Esophagus squamous epithelium (tissue), 5 donors: ENCODE measurements around the gene CNPY3. TPM values are rescaled to one million over a fixed set of nuclear protein-coding genes. Genes with fewer than 3 reads are reported as not detected.

ENCODE experiments used
- DNase-seq: peaks from one replicate; lab custom pipeline; 2025; lab: John Stamatoyannopoulos, UW
- H3K27ac ChIP-seq, 4 donors: fragments of 200-600 bp; sonication (generic); one replicate each; pipeline ENCODE4 v1.5.1; 2016 to 2019; ENCODE audit warnings: mild to moderate bottlenecking in 1 of 4
- H3K27me3 ChIP-seq, 4 donors: fragments of 200-600 bp; sonication (generic); 1 replicate in 3 of 4; 2 replicates in 1 of 4; pipeline versions ENCODE4 v1.5.1 to v1.6.0; 2017 to 2021; ENCODE audit warnings: antibody characterized with exemption in 1 of 4
- H3K36me3 ChIP-seq, 3 donors: fragments of 200-600 bp; sonication (generic); one replicate each; pipeline ENCODE4 v1.5.1; 2016 to 2019
- H3K4me1 ChIP-seq, 3 donors: fragments of 200-600 bp; sonication (generic); one replicate each; pipeline ENCODE4 v1.5.1; 2017 to 2019
- H3K4me3 ChIP-seq, 4 donors: fragments of 200-600 bp; sonication (generic); 1 replicate in 3 of 4; 2 replicates in 1 of 4; pipeline ENCODE4 v1.5.1; 2016 to 2019; ENCODE audit warnings: mild to moderate bottlenecking in 2 of 4, moderate library complexity in 1 of 4
- H3K9me3 ChIP-seq, 3 donors: fragments of 200-600 bp; sonication (generic); one replicate each; pipeline ENCODE4 v1.5.1; 2016 to 2019
- POLR2A ChIP-seq, 4 donors: fragments of 450-650 bp; IDR thresholded peaks; one replicate each; pipeline ENCODE4 v1.6.1; 2017; ENCODE audit warnings: antibody characterized with exemption in 4 of 4, mild to moderate bottlenecking in 4 of 4, moderate library complexity in 3 of 4
- WGBS, 2 donors: methylation state at CpG; one replicate each; pipeline ENCODE4 v1.1.5; 2018; 5-methylcytosine and 5-hydroxymethylcytosine counted together
- intact Hi-C: fragments of 100-400 bp; cut with DNase I; formaldehyde crosslinking; loops from one replicate; pipeline ENCODE4 v1.15.0; 2022
- total RNA-seq, 4 donors: library from RNA; depleted of rRNA; stranded (reverse); fragments of >200 nt; gene quantifications; one replicate each; pipeline ENCODE4 v1.1.0, GENCODE V29; 2016
- TF ChIP-seq, protein P1 (sequence below), 6 experiments: fragments of 450-650 bp in 4 of 6; fragments of 200-600 bp in 2 of 6; sonication (generic) in 2 of 6; IDR thresholded peaks; one replicate each; pipeline ENCODE4 v1.5.1; 2016 to 2019; ENCODE audit warnings: antibody characterized with exemption in 6 of 6, mild to moderate bottlenecking in 4 of 6, moderate library complexity in 4 of 6
- donor health status: DM: yes; HTN: yes; CAD: no.

The CNPY3 gene
- total RNA-seq, 4 donors from 2014 or later = 10.3 to 24.6 (median 17.7) TPM

DNA sequence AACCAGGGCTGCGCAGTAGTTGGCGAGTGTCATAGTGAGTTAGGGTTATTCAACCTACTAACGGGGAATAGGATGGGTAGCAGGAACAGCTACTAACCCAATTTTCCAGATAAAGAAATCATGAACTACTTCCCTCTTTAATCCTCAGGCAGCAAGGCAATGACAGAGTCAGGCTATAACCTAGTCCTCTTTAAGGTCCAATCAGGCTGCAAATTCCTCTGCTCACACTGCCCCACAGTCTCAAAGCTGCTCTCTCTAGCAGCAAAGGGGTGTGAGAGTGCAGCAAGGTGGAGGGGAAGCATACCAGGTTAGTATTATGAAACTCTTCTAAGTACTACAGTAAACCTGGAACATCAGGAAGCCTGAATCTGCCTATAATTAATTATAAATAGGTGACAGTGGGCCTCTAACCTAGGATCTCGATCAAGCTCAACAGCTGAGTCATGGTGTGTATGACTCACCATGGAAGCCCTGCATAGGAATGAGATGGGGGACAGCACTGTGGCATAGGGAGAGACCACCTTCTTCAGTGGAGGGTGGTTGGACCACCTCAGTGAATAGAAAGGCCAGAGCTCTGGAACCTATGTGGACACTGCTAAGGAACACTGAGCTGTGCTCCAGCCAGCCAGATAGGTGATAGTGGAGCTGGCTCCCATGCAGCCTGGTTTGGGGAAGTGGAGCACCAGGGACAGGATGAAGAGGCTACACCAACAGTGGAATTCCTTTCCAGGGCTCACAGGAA lies 41.8 kb downstream of the CNPY3 start:
- H3K36me3 ChIP-seq = peaks cover 0 to 39% (median 22%) of the 10 kb centered on the region in 3 donors
- WGBS, 2 donors = 69 to 72% methylated on average over 4 of the region's 4 CpGs

DNA sequence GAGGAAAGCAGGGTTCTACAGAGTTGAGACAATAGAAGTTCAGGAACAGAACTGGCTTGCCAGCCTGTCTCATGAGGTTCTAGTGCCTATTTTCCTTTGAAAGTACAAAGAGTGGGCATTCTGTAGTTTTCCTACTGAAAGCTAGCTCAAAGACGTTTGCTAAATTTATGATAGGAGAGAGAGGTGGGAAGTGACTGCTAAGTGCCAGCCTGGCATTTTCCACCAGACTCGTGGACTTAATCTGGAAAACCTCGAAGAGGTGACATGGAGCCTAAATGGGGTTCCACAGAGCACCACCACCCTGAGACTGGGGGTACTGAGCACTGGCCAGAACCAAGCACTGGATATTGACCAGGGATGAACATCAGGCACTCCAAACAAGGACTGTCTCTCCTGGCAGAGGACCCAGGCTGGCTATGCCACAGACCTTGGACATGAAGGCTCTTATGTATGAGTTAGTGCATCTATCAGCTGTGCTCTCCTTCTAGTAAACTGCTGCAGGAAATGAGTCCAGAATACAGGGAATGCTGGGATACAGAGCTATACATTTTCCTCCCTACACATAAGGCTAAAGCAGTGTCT lies 42.6 kb downstream of the CNPY3 start:
- peaks cover 4 to 22% (median 8%) of the 10 kb centered on the region in 3 donors for H3K4me1 ChIP-seq
- no peak for DNase-seq
- H3K9me3 ChIP-seq = no peaks in the 10 kb centered on the region
- no peak overlapping the region for H3K27ac ChIP-seq
- 65 to 84% methylated on average over 3 of the region's 3 CpGs for WGBS, 2 donors
- intact Hi-C loops = no loop called here
- H3K4me3 ChIP-seq = no peak overlapping the region
- H3K27me3 ChIP-seq = no peaks in the 10 kb centered on the region
- peaks cover 0 to 32% (median 17%) of the 10 kb centered on the region in 3 donors for H3K36me3 ChIP-seq
- TF ChIP-seq POLR2A (IDR thresholded peaks at IDR 0.05) = no peak
- TF ChIP-seq, protein P1, sequence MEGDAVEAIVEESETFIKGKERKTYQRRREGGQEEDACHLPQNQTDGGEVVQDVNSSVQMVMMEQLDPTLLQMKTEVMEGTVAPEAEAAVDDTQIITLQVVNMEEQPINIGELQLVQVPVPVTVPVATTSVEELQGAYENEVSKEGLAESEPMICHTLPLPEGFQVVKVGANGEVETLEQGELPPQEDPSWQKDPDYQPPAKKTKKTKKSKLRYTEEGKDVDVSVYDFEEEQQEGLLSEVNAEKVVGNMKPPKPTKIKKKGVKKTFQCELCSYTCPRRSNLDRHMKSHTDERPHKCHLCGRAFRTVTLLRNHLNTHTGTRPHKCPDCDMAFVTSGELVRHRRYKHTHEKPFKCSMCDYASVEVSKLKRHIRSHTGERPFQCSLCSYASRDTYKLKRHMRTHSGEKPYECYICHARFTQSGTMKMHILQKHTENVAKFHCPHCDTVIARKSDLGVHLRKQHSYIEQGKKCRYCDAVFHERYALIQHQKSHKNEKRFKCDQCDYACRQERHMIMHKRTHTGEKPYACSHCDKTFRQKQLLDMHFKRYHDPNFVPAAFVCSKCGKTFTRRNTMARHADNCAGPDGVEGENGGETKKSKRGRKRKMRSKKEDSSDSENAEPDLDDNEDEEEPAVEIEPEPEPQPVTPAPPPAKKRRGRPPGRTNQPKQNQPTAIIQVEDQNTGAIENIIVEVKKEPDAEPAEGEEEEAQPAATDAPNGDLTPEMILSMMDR (IDR thresholded peaks at IDR 0.05) = no peak

More for the DNA sequence above, 41.8 kb downstream of the CNPY3 start:
- peaks cover 4 to 14% (median 7%) of the 10 kb centered on the region in 3 donors for H3K4me1 ChIP-seq
- H3K9me3 ChIP-seq = no peaks in the 10 kb centered on the region
- no peak overlapping the region for H3K27ac ChIP-seq
- no peak overlapping the region for H3K4me3 ChIP-seq
- H3K27me3 ChIP-seq = no peaks in the 10 kb centered on the region
- TF ChIP-seq, protein P1 (IDR thresholded peaks at IDR 0.05) = no peak
- no peak for TF ChIP-seq POLR2A (IDR thresholded peaks at IDR 0.05)
- no peak for DNase-seq
- intact Hi-C loops = no loop called here

DNA sequence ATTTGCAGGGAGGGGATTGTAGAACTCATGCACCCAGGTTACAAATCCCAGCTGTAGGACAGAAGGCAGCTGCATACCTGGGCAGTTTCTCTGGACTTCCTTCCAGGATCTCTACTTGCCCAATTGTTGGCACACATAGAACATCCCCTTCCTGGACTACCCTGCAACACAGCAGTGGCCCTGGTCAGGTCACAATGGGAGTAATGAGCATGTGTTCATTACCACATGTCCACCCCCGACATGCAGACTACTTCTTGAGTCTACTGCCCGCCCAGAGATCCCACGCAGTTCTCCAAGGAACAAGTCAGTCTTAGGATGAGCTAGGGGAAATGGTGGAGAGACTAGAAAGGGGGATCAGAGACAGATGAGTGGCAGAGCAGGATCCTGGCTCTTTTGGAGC lies 44.6 kb downstream of the CNPY3 start:
- TF ChIP-seq, protein P1 (IDR thresholded peaks at IDR 0.05) = no peak
- TF ChIP-seq POLR2A (IDR thresholded peaks at IDR 0.05) = no peak

DNA sequence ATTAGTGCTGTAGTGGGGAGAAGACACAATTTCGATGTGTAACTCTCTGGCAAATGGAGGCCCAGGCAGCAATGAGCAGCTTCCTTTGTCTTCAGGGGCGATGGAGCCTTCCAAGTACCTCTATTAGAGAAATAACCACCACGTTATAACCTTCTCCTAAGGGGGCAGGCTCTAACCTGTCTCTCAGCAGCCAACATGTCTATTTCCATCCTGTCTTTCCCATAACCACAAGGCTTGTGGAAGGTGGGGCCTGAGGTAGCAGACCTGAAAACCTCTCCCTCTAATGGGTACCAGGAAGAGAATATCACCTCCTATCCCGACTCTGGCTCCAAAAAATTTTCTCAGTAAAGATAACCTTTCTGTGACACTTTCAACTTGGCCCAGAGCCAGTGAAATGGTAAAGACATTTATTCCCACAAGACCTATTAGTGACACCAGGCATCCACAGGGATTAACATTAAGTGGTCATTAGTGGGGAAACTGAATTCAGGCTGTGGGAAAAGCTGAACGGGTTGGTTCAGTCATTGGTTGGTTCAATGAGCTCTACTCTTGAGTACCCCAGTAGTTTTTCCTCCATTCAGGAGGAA lies 45.7 kb downstream of the CNPY3 start:
- Histone ChIP-seq H3K36me3 (peaks cover 0 to 4% (median 4%) of the 10 kb centered on the region in 3 donors), H3K27ac (no peak overlapping the region), H3K27me3 (no peaks in the 10 kb centered on the region), H3K4me1 (peaks cover 20 to 47% (median 24%) of the 10 kb centered on the region in 3 donors), H3K4me3 (no peak overlapping the region), H3K9me3 (no peaks in the 10 kb centered on the region)
- intact Hi-C loops = no loop called here
- no peak for TF ChIP-seq POLR2A (IDR thresholded peaks at IDR 0.05)
- TF ChIP-seq, protein P1 (IDR thresholded peaks at IDR 0.05) = no peak
- no peak for DNase-seq
- 46% methylated on average over 5 of the region's 5 CpGs for whole genome bisulfite sequencing, 2 donors

More for the DNA sequence above, 44.6 kb downstream of the CNPY3 start:
- no peak overlapping the region for H3K4me3 ChIP-seq
- WGBS, 2 donors = 83 to 89% methylated on average over 1 to 3 of the region's 3 CpGs
- no peaks in the 10 kb centered on the region for H3K27me3 ChIP-seq
- H3K4me1 ChIP-seq = peaks cover 13 to 39% (median 20%) of the 10 kb centered on the region in 3 donors
- intact Hi-C loops = no loop called here
- H3K27ac ChIP-seq = no peak overlapping the region
- H3K36me3 ChIP-seq = peaks cover 0 to 11% (median 9%) of the 10 kb centered on the region in 3 donors
- DNase-seq = no peak
- no peaks in the 10 kb centered on the region for H3K9me3 ChIP-seq

DNA sequence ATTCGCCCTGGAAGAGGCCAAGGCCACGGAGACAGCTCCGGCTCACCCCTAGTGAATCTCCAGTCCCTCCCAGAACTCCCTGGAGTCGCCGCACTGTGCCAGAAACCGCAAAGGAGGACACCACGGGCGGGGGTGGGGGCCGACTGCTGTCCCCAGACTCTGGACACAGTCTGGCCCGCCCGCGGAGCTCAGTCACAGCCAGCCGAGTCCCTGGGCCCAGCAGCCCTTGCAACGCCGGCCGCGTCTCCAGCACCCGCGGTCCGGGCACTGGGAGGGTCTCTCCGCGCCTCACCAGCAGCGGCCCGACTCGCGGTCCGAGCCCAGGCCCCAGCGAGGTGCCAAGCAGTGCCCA lies 49.2 kb downstream of the CNPY3 start:
- TF ChIP-seq, protein P1 (IDR thresholded peaks at IDR 0.05) = no peak
- TF ChIP-seq POLR2A (IDR thresholded peaks at IDR 0.05) = no peak
- no peaks in the 10 kb centered on the region for H3K27me3 ChIP-seq
- DNase-seq = no peak
- H3K9me3 ChIP-seq = no peaks in the 10 kb centered on the region
- H3K36me3 ChIP-seq = peaks cover 0 to 4% (median 4%) of the 10 kb centered on the region in 3 donors
- H3K27ac ChIP-seq = peak overlapping the region; percentile 91 to 95 (median 94)
- intact Hi-C loops = no loop called here
- peak overlapping the region; percentile 70 to 96 (median 90) for H3K4me3 ChIP-seq
- 5% methylated on average over 4 of the region's 28 CpGs; no CpG with 5 or more reads in 1 of the 2 donors for WGBS, 2 donors
- H3K4me1 ChIP-seq = peaks cover 24 to 55% (median 26%) of the 10 kb centered on the region in 3 donors
